H54 (cell line): ENCODE measurements around the gene OTULINL.
"Not testable (repeated sequence)": the region's sequence is repeated elsewhere in the genome, so short reads cannot be mapped to it uniquely, and the experiment has no call there.

Experiments used
- DNase-seq: peaks from one replicate; pipeline ENCODE4 v3.0.0; 2011; ENCODE audit warnings: low spot score, mixed read lengths; ENCODE audit not compliant: insufficient read length
- FAIRE-seq: peaks from 3 replicates; lab custom pipeline; 2011; peaks lifted over from hg19 to GRCh38; lab: Jason Lieb, UNC
- POLR2A ChIP-seq: IDR thresholded peaks from 2 replicates; pipeline ENCODE4 v1.6.1; 2011; ENCODE audit warnings: low read depth, mild to moderate bottlenecking, low read length

OTULINL gene

GRCh38 chr5:14581106-14581890, at the start of gene OTULINL:
Gene OTULINL, plus strand, starts transcription at chr5:14581792. Its CDS starts 103 bp downstream, at chr5:14581895.
- FAIRE-seq (no peak), DNase-seq (peak; percentile 90)
- no peak for TF ChIP-seq POLR2A

DNA sequence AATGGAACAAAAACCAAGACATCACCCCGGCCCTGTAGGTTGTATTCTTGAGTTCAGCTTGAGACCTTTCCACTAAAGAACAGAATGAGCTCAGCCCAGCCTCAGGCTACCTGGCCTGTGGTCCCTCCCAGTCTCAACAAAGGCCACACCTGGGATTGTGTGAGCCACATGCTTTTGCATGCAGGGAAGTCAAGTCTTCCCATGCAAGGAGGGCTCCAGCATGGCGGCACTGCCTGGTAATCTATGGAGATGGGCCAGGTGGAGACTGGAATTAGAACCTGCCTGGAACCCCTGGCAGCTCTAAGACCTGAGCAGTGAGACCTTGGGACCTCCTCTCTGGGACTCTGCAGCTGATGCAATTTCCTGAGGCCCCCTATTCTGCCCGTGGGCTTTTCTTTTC, 49.4 kb upstream of the OTULINL start:
- TF ChIP-seq POLR2A = no peak
- DNase-seq (no peak), FAIRE-seq (no peak)

GRCh38 chr5:14534773-14535172, 46.8 kb upstream of the OTULINL start:
- DNase-seq = no peak
- FAIRE-seq = no peak
- TF ChIP-seq POLR2A = no peak

DNA sequence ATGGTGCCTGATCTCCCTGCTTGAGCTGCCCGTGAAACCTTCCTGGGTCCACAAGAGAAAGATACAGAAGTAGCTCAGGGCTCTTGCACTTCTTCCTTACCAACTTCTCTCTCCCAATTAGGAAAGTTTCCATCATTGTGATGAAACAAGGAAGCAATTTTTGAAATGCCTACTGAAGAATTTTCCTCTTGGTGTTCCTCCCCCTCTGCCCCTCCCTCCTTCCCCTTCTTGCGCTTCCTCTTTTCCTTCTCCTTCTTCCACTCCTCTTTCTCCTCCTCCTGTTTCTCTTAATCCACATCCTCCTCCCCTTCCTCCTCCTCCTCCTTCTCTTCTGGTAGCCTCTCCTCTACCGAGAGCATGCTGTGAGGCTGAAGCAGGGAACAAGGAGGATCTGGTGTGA, 36.3 kb upstream of the OTULINL start:
- TF ChIP-seq POLR2A = no peak
- no peak for DNase-seq
- FAIRE-seq = no peak

- no peak for DNase-seq
- no peak for TF ChIP-seq POLR2A
- FAIRE-seq = no peak
These were observed 35.7 kb upstream of the OTULINL start for GRCh38 chr5:14545862-14546261.

DNA sequence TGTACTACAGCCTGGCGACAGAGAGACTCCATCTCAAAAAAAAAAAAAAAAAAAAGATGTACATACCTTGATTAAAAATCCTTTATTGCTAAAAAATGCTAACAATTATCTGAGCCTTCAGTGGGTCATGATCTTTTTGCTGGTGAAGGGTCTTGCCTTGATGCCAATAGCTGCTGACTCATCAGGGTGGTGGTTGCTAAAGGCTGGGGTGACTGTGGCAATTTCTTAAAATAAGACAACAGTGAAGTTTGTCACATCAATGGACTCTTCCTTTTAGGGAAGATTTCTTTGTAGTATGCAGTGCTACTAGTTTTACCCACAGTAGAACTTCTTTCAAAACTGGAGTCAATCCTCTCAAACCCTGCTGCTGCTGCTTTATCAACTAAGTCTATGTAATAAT, 33.9 kb upstream of the OTULINL start:
- no peak for TF ChIP-seq POLR2A
- no peak for DNase-seq
- FAIRE-seq = no peak

GRCh38 chr5:14551211-14551610, 30.4 kb upstream of the OTULINL start:
- DNase-seq (no peak), FAIRE-seq (no peak)
- no peak for TF ChIP-seq POLR2A

- no peak for DNase-seq
- no peak for TF ChIP-seq POLR2A
- FAIRE-seq = no peak
These were observed 29.6 kb upstream of the OTULINL start for GRCh38 chr5:14552017-14552416.

DNA sequence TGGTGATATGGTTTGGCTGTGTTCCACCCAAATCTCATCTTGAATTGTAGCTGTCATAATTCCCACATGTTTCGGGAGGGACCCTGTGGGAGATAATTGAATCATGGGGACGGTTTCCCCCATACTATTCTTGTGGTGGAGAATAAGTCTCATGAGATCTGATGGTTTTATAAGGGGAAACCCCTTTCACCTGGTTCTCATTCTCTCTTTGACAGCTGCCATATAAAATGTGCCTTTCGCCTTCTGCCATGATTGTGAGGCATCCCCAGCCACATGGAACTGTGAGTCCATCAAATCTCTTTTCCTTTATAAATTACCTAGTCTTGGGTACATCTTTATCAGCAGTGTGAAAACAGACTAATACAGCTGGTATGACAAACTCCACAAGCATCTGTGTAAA, 27.3 kb upstream of the OTULINL start:
- DNase-seq, FAIRE-seq: not testable (repeated sequence)

DNA sequence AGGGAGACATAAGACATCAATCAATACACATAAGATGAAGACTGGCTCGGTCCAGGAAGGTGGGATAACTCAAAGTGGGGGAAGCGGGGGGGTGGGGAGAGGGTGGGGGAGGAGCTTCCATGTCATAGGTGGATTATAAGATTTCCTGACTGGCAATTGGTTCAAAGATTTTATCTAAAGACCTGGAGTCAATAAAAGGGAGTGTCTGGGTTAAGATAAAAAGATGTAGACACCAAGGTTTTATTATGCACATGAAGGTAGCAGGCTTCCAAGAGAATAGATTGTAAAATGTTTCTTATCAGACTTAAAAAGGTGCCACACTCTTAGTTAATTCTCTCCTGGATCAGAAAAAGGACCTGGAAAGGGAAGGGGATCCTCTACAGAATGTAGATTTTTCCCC, 25.6 kb upstream of the OTULINL start:
- FAIRE-seq (no peak), DNase-seq (no peak)
- no peak for TF ChIP-seq POLR2A

DNA sequence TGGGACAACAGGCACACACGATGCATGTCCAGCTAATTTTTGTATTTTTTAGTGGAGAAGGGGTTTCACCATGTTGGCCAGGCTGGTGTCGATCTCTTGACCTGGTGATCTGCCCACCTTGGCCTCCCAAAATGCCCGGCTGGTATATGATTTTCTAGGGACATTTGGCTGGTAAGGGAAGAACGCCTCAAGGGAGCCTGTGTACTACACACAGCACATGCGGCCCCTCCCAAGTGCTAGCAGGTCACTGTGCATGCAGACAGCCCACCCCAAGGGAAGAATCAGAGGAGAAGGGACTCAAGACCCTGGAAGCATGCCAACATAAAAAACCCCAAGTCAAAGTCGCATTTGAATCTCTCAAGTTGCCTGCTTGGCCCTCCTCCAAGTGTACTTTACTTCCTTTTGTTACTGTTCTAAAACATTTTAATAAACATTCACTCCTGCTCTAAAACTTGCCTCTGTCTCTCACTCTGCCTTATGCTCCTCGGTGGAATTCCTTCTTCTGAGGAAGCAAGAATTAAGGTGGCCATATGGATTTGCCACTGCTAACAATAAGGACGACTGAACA, 24.3 kb upstream of the OTULINL start:
- TF ChIP-seq POLR2A = no peak
- FAIRE-seq (no peak), DNase-seq (no peak)

- DNase-seq (no peak), FAIRE-seq (no peak)
- TF ChIP-seq POLR2A = no peak
These were observed 23.7 kb upstream of the OTULINL start for GRCh38 chr5:14557791-14558415.

DNA sequence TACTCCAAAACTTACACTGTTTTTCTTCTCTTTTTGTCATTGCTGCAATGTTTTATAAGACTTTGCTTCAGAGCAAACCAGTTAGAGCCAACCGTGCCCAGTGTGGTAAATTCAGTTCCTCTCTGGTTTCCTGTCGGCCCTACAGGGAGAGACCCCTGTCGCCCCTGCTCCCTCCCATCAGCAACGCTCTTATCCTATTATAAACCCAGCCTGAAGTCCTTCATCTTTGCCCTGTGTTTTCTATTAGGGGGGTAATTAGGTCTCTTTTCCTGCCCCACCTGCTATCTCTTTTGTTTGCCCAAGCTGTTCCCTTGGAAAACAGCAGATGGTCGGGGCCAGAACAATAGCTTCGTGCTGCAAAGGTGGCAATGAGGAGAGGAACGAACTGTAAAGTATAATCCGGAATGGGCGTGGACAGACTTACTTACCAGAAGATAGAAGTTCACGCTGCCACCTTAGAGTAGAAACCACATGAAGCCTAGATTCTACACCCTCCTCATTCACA, 21.4 kb upstream of the OTULINL start:
- FAIRE-seq = no peak

DNA sequence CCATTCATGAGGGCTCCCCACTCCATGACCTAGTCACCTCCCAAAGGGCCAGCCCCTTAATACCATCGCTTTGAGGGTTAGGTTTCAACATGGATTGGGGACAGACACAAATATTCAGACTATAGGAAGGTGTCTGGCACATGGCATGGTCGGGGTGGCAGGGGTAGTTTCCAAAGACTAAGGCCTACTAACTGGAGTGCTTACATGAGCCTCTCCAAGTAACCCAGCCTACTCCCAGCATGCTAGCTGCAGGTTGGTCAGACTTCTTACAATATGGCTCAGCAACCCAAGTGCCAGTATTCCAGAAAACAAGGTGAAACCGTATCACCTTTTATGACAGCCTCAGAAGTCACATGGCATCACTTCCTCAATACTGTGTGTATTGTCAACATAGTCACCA, 19.9 kb upstream of the OTULINL start:
- FAIRE-seq = no peak
- no peak for TF ChIP-seq POLR2A
- DNase-seq = no peak

More for the DNA sequence above, 21.4 kb upstream of the OTULINL start:
- TF ChIP-seq POLR2A = no peak
- no peak for DNase-seq
